HCT116 (cell line): ENCODE measurements around the gene TP53TG5.

Experiments used
- EGR1 ChIP-seq: IDR thresholded peaks from 2 replicates; pipeline ENCODE4 v1.6.1; 2012; ENCODE audit warnings: low read depth
- EZH2phosphoT487 ChIP-seq: fragments of 200-600 bp; IDR thresholded peaks from 2 replicates; pipeline ENCODE4 v1.6.1; 2018; ENCODE audit warnings: antibody characterized with exemption, borderline replicate concordance
- FOSL1 ChIP-seq: IDR thresholded peaks from 2 replicates; pipeline ENCODE4 v1.6.1; 2012; ENCODE audit warnings: low read depth
- POLR2A ChIP-seq: IDR thresholded peaks from 2 replicates; pipeline ENCODE4 v1.7.0; 2011; ENCODE audit warnings: borderline replicate concordance; ENCODE audit not compliant: insufficient read depth, insufficient read length; ENCODE audit errors: extremely low read depth
- POLR2AphosphoS5 ChIP-seq: IDR thresholded peaks from 2 replicates; pipeline ENCODE4 v1.6.1; 2011; ENCODE audit warnings: mild to moderate bottlenecking, low read depth, low read length, moderate library complexity
- TF ChIP-seq, protein P1 (sequence below): IDR thresholded peaks from 2 replicates; pipeline ENCODE4 v1.6.1; 2012
- TF ChIP-seq, protein P2 (sequence below), 3 experiments: fragments of 200-600 bp in 1 of 3; sonication (generic) in 1 of 3; IDR thresholded peaks in 2 of 3; conservative IDR thresholded peaks in 1 of 3; 2 replicates each; pipeline ENCODE4 v1.5.1; 2012 to 2017; ENCODE audit warnings: low read depth in 2 of 3, low read length in 2 of 3, antibody characterized with exemption in 1 of 3, borderline replicate concordance in 1 of 3, control low read depth in 1 of 3, mild to moderate bottlenecking in 1 of 3, mixed read lengths in 1 of 3, mixed run types in 1 of 3, moderate library complexity in 1 of 3; ENCODE audit not compliant: insufficient read depth in 1 of 3
- TF ChIP-seq, protein P3 (sequence below): IDR thresholded peaks from 2 replicates; pipeline ENCODE4 v1.6.1; 2012

- TF ChIP-seq EZH2phosphoT487 = no peak
- TF ChIP-seq, protein P1, sequence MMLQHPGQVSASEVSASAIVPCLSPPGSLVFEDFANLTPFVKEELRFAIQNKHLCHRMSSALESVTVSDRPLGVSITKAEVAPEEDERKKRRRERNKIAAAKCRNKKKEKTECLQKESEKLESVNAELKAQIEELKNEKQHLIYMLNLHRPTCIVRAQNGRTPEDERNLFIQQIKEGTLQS = no peak
- TF ChIP-seq, protein P2, sequence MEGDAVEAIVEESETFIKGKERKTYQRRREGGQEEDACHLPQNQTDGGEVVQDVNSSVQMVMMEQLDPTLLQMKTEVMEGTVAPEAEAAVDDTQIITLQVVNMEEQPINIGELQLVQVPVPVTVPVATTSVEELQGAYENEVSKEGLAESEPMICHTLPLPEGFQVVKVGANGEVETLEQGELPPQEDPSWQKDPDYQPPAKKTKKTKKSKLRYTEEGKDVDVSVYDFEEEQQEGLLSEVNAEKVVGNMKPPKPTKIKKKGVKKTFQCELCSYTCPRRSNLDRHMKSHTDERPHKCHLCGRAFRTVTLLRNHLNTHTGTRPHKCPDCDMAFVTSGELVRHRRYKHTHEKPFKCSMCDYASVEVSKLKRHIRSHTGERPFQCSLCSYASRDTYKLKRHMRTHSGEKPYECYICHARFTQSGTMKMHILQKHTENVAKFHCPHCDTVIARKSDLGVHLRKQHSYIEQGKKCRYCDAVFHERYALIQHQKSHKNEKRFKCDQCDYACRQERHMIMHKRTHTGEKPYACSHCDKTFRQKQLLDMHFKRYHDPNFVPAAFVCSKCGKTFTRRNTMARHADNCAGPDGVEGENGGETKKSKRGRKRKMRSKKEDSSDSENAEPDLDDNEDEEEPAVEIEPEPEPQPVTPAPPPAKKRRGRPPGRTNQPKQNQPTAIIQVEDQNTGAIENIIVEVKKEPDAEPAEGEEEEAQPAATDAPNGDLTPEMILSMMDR (IDR thresholded peaks at IDR 0.05 in 2 of 3, conservative IDR thresholded peaks at IDR 0.05 in 1 of 3; ENCODE audit: borderline replicate concordance in 1 of 3, insufficient read depth in 1 of 3, low read depth in 2 of 3, low read length in 2 of 3) = no peak
- no peak for TF ChIP-seq POLR2A
- no peak for TF ChIP-seq EGR1
- TF ChIP-seq, protein P3, sequence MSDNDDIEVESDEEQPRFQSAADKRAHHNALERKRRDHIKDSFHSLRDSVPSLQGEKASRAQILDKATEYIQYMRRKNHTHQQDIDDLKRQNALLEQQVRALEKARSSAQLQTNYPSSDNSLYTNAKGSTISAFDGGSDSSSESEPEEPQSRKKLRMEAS = no peak
- no peak for TF ChIP-seq FOSL1
- TF ChIP-seq POLR2AphosphoS5 = no peak
Measured at GRCh38 chr20:45328451-45328850, 49.7 kb downstream of the TP53TG5 start.
